ENCODE data around the gene CHIC2.

DNA sequence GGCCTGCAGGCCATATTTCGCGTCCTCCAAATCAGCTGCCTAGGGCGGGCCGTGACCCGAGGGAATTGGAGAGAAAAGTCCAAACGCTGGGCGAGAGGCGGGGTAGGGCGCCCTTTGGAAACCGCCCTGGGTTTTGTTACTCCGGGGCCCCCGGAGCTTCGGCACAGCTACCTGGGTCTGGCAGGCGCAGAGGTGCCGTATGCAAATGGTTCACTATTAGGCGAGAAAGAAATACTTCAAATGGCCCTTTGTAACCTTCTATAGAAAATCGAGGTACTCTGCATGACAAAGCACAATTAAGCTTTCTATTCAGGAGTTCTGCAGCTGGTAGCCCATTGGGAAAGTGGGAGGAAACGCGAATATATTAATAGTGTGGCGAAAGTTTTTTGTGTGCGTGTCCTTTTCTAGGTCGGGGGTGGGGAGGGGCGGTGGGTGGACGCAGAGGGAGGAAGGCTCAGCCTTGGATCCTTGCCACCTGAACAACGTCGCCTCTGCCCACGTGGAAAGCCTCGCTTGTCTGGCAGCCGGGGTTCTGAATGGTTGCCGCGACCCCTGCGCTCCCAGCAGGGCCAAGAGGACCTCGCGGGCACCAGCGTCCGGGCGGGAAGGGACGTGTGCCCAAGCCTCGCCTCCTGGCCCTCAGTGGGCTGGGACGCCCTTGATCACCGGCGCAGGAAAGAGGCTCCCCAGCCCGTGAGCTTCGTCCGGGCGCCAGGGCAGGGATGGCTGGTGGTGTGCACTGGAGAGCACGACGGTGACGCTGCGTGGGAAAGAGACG is 45.0 kb upstream of the CHIC2 start:
- TF ChIP-seq, protein P1, sequence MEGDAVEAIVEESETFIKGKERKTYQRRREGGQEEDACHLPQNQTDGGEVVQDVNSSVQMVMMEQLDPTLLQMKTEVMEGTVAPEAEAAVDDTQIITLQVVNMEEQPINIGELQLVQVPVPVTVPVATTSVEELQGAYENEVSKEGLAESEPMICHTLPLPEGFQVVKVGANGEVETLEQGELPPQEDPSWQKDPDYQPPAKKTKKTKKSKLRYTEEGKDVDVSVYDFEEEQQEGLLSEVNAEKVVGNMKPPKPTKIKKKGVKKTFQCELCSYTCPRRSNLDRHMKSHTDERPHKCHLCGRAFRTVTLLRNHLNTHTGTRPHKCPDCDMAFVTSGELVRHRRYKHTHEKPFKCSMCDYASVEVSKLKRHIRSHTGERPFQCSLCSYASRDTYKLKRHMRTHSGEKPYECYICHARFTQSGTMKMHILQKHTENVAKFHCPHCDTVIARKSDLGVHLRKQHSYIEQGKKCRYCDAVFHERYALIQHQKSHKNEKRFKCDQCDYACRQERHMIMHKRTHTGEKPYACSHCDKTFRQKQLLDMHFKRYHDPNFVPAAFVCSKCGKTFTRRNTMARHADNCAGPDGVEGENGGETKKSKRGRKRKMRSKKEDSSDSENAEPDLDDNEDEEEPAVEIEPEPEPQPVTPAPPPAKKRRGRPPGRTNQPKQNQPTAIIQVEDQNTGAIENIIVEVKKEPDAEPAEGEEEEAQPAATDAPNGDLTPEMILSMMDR (conservative IDR thresholded peaks at IDR 0.05 in 1 of 2, IDR thresholded peaks at IDR 0.05 in 1 of 2; ENCODE audit: low read depth in 1 of 2, low read length in 2 of 2) = no peak
- TF ChIP-seq EZH2 (IDR thresholded peaks at IDR 0.05; ENCODE audit: low read length, missing control alignments) = no peak

Data from fibroblast of lung (primary cell).